ENCODE measurements around the gene FOXO3B.
"Not testable (repeated sequence)": the region's sequence is repeated elsewhere in the genome, so short reads cannot be mapped to it uniquely, and the experiment has no call there.

FOXO3B gene

GRCh38 chr17:18644291-18644690 lies 37.8 kb downstream of the FOXO3B start, which contains the start of gene TBC1D28:
TBC1D28 (minus strand) TSS chr17:18644391; CDS start chr17:18641352, 3,039 bp downstream.
- DNase-seq = not testable (repeated sequence)

- DNase-seq = not testable (repeated sequence)
Measured at GRCh38 chr17:18643124-18643523, 39.0 kb downstream of the FOXO3B start.

- DNase-seq = not testable (repeated sequence)
Measured at GRCh38 chr17:18638357-18638756, 43.8 kb downstream of the FOXO3B start.

- not testable (repeated sequence) for DNase-seq
Measured at GRCh38 chr17:18636237-18636636, 45.9 kb downstream of the FOXO3B start.

- DNase-seq = not testable (repeated sequence)
Measured at GRCh38 chr17:18635773-18636172, 46.3 kb downstream of the FOXO3B start.

- not testable (repeated sequence) for DNase-seq
Measured at GRCh38 chr17:18634550-18635263, 47.4 kb downstream of the FOXO3B start.
